A673 (cell line): Measurements from ENCODE around the gene GATAD2A. TPM values are rescaled to one million over a fixed set of nuclear protein-coding genes. Genes with fewer than 3 reads are reported as not detected.
A peak's percentile ranks its signal among the peaks of the same experiment; 100 is the strongest.

ENCODE experiments used
- BruUV-seq: library from RNA; stranded (reverse); fragments of 400-500 nt; replicated peaks from 2 replicates; lab custom pipeline; 2021; lab: Mats Ljungman, UMichigan
- CTCF ChIA-PET: fragments of 300-600 bp; sonication (Branson Sonifier 250); formaldehyde crosslinking; loops from one replicate; lab custom pipeline; 2022; ENCODE audit warnings: antibody characterized with exemption; lab: Charles Lee
- POLR2A ChIA-PET: fragments of 300-600 bp; sonication (Branson Sonifier 250); formaldehyde crosslinking; loops from one replicate; lab custom pipeline; 2022; ENCODE audit warnings: antibody characterized with exemption; ENCODE audit not compliant: low non-redundant PET; lab: Charles Lee
- DNase-seq: peaks from one replicate; pipeline ENCODE4 v3.0.0-alpha.2; 2015; ENCODE audit warnings: low spot score
- H3K27ac ChIP-seq: fragments of 200-600 bp; sonication (generic); 2 replicates; pipeline ENCODE4 v1.5.1; 2016; ENCODE audit warnings: mixed run types, low read depth, mild to moderate bottlenecking, mixed read lengths, antibody characterized with exemption, low read length; ENCODE audit not compliant: poor library complexity, severe bottlenecking
- H3K27me3 ChIP-seq: fragments of 200-600 bp; sonication (generic); replicated peaks from 2 replicates; pipeline ENCODE4 v1.6.1; 2017; ENCODE audit warnings: mixed run types, low read depth, mild to moderate bottlenecking, mixed read lengths, antibody characterized with exemption, low read length; ENCODE audit not compliant: insufficient read depth, poor library complexity
- H3K36me3 ChIP-seq: fragments of 200-600 bp; sonication (generic); 2 replicates; pipeline ENCODE4 v1.6.1; 2016; ENCODE audit warnings: mixed run types, mild to moderate bottlenecking, mixed read lengths, antibody characterized with exemption, low read length; ENCODE audit not compliant: insufficient read depth, poor library complexity, severe bottlenecking
- H3K4me1 ChIP-seq: fragments of 200-600 bp; sonication (generic); 2 replicates; pipeline ENCODE4 v1.6.1; 2017; ENCODE audit warnings: mixed run types, mild to moderate bottlenecking, mixed read lengths, antibody characterized with exemption, low read length; ENCODE audit not compliant: insufficient read depth, poor library complexity, severe bottlenecking
- H3K4me3 ChIP-seq: fragments of 200-600 bp; sonication (generic); 2 replicates; pipeline ENCODE4 v1.5.1; 2016; ENCODE audit warnings: low read depth, mixed run types, mild to moderate bottlenecking, mixed read lengths, low read length; ENCODE audit not compliant: poor library complexity, severe bottlenecking
- H3K9me3 ChIP-seq: fragments of 200-600 bp; sonication (generic); 2 replicates; pipeline ENCODE4 v1.6.1; 2016; ENCODE audit warnings: mixed run types, low read depth, mild to moderate bottlenecking, mixed read lengths, antibody characterized with exemption, low read length; ENCODE audit not compliant: poor library complexity, severe bottlenecking
- EZH2 ChIP-seq: fragments of 200-600 bp; sonication (generic); IDR thresholded peaks from 2 replicates; pipeline ENCODE4 v1.6.1; 2017; ENCODE audit warnings: borderline replicate concordance, low read depth, mild to moderate bottlenecking, mixed read lengths, antibody characterized with exemption, low read length; ENCODE audit not compliant: poor library complexity, severe bottlenecking
- intact Hi-C: fragments of 100-400 bp; cut with micrococcal nuclease; formaldehyde crosslinking; loops from one replicate; pipeline ENCODE4 v1.10.0; 2022; ENCODE audit not compliant: unreplicated experiment
- total RNA-seq: library from RNA; stranded (reverse); gene quantifications from 2 replicates; pipeline ENCODE4 v1.2.3, GENCODE V29; 2021
- TF ChIP-seq, protein P1 (sequence below): fragments of 300-800, 200-600 bp; sonication (generic); conservative IDR thresholded peaks from 2 replicates; pipeline ENCODE4 v1.5.1; 2017; ENCODE audit warnings: low read depth, mild to moderate bottlenecking, antibody characterized with exemption, low read length, moderate library complexity, mixed read lengths

GATAD2A gene
- total RNA-seq, 1 experiment from 2014 or later: 218 TPM

- POLR2A ChIA-PET: no interaction called here
- TF ChIP-seq, protein P1, sequence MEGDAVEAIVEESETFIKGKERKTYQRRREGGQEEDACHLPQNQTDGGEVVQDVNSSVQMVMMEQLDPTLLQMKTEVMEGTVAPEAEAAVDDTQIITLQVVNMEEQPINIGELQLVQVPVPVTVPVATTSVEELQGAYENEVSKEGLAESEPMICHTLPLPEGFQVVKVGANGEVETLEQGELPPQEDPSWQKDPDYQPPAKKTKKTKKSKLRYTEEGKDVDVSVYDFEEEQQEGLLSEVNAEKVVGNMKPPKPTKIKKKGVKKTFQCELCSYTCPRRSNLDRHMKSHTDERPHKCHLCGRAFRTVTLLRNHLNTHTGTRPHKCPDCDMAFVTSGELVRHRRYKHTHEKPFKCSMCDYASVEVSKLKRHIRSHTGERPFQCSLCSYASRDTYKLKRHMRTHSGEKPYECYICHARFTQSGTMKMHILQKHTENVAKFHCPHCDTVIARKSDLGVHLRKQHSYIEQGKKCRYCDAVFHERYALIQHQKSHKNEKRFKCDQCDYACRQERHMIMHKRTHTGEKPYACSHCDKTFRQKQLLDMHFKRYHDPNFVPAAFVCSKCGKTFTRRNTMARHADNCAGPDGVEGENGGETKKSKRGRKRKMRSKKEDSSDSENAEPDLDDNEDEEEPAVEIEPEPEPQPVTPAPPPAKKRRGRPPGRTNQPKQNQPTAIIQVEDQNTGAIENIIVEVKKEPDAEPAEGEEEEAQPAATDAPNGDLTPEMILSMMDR: no peak
- no peak for TF ChIP-seq EZH2
- Histone ChIP-seq H3K4me3 (no peak overlapping the region), H3K36me3 (peaks cover 40% of the 10 kb centered on the region), H3K27me3 (no peaks in the 10 kb centered on the region), H3K9me3 (no peaks in the 10 kb centered on the region), H3K4me1 (peaks cover 4% of the 10 kb centered on the region), H3K27ac (no peak overlapping the region)
- intact Hi-C loops: no loop called here
- BruUV-seq: no TSS peak
- CTCF ChIA-PET: no interaction called here
- DNase-seq: no peak
Measured at GRCh38 chr19:19356901-19357566, 48.4 kb upstream of the GATAD2A start.

GRCh38 chr19:19361075-19361594 lies 44.3 kb upstream of the GATAD2A start:
- Histone ChIP-seq H3K36me3 (peaks cover 3% of the 10 kb centered on the region), H3K4me1 (peaks cover 8% of the 10 kb centered on the region), H3K4me3 (no peak overlapping the region), H3K27ac (no peak overlapping the region), H3K9me3 (no peaks in the 10 kb centered on the region), H3K27me3 (no peaks in the 10 kb centered on the region)
- peak; percentile 93 for DNase-seq
- ChIA-PET POLR2A (no interaction called here), CTCF (no interaction called here)
- intact Hi-C loops: no loop called here
- TF ChIP-seq, protein P1: peak; percentile 83
- no peak for TF ChIP-seq EZH2
- no TSS peak for BruUV-seq

DNA sequence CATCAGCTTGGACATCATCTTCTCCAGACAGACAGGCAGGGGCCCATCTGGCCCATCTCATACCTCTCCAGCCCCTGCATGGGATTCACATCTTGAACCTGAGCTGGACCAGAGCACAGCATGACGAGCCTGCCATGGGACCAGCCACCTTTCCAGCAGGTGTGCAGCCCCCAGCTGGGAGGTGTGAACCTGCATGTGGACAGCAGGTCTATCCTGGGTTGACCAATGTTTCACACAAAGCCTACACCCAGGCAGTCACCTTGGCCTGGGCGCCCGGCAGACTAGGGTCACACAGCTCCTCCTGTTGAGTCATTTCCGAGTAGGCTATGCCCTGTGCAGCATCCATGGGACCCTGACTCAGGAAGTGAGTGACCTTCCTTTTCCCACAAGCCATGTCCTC lies 43.4 kb upstream of the GATAD2A start:
- H3K27ac ChIP-seq: no peak overlapping the region
- TF ChIP-seq, protein P1: no peak
- no peak for TF ChIP-seq EZH2
- intact Hi-C loops: no loop called here
- no peaks in the 10 kb centered on the region for H3K36me3 ChIP-seq
- POLR2A ChIA-PET: no interaction called here
- no peak for DNase-seq
- H3K4me1 ChIP-seq: peaks cover 14% of the 10 kb centered on the region
- H3K4me3 ChIP-seq: no peak overlapping the region
- CTCF ChIA-PET: interaction anchor here (0.6 to 0.8 kb wide), 2 partner anchors 16 to 699 kb away, joined by 4 to 13 read pairs; no protein-coding TSS in a partner anchor
- no peaks in the 10 kb centered on the region for H3K9me3 ChIP-seq
- no TSS peak for BruUV-seq
- no peaks in the 10 kb centered on the region for H3K27me3 ChIP-seq
